HG03196 (cell line): ENCODE data around the gene FIBIN.

Source experiments
- ATAC-seq: cut with Tn5 transposase; IDR thresholded peaks from one replicate; pipeline ENCODE4 v1.9.1; 2021; ENCODE audit not compliant: unreplicated experiment

FIBIN gene

GRCh38 chr11:27020751-27021150, 26.8 kb downstream of the FIBIN start:
- no peak for ATAC-seq

GRCh38 chr11:27022659-27023251, 28.8 kb downstream of the FIBIN start:
- ATAC-seq, result no peak

GRCh38 chr11:27024865-27025264, 31.0 kb downstream of the FIBIN start:
- ATAC-seq, result no peak

- no peak for ATAC-seq
These were observed 31.5 kb downstream of the FIBIN start for GRCh38 chr11:27025312-27025955.

GRCh38 chr11:27025957-27026733, 32.2 kb downstream of the FIBIN start:
- ATAC-seq, result no peak

- ATAC-seq, result no peak
These were observed 34.7 kb downstream of the FIBIN start for GRCh38 chr11:27028561-27028965.

GRCh38 chr11:27029966-27030365, 36.1 kb downstream of the FIBIN start:
- ATAC-seq, result no peak

GRCh38 chr11:27031754-27032153, 37.8 kb downstream of the FIBIN start:
- no peak for ATAC-seq

- ATAC-seq, result no peak
These were observed 46.0 kb downstream of the FIBIN start for GRCh38 chr11:27039873-27040272.

GRCh38 chr11:27040302-27041115, 46.6 kb downstream of the FIBIN start, which contains the start of gene BBOX1:
Gene BBOX1, plus strand, starts transcription at chr11:27040815. Its CDS starts 14,616 bp downstream, at chr11:27055431.
- no peak for ATAC-seq

GRCh38 chr11:27041141-27041899, 47.4 kb downstream of the FIBIN start:
- no peak for ATAC-seq
